ENCODE measurements around the gene PLCD4.

The PLCD4 gene

GRCh38 chr2:218607436-218608115 lies at the start of gene PLCD4:
Gene PLCD4 (plus strand): TSS chr2:218607899. CDS start chr2:218615740, 7,841 bp downstream.
- FAIRE-seq (no peak), DNase-seq (ENCODE audit: low spot score) (no peak)

GRCh38 chr2:218557941-218558340 lies 49.8 kb upstream of the PLCD4 start:
- FAIRE-seq = no peak

GRCh38 chr2:218558986-218559385 lies 48.7 kb upstream of the PLCD4 start:
- FAIRE-seq (no peak), DNase-seq (ENCODE audit: low spot score) (no peak)

More at GRCh38 chr2:218557941-218558340, 49.8 kb upstream of the PLCD4 start:
- no peak for DNase-seq (ENCODE audit: low spot score)

GRCh38 chr2:218564056-218564455 lies 43.6 kb upstream of the PLCD4 start:
- DNase-seq (ENCODE audit: low spot score) (no peak), FAIRE-seq (no peak)

- FAIRE-seq (no peak), DNase-seq (ENCODE audit: low spot score) (no peak)
These were observed 41.4 kb upstream of the PLCD4 start for GRCh38 chr2:218566296-218566695.

GRCh38 chr2:218567797-218568189 lies 39.9 kb upstream of the PLCD4 start:
- DNase-seq (ENCODE audit: low spot score) = no peak
- no peak for FAIRE-seq

GRCh38 chr2:218568190-218569037 lies 39.3 kb upstream of the PLCD4 start, which contains the start of the genes CNOT9 and USP37:
Gene CNOT9 (plus strand): TSS chr2:218568839. CDS start chr2:218568955, 116 bp downstream.
Gene USP37 (minus strand): TSS chr2:218568351. CDS start chr2:218558653, 9,698 bp downstream.
- FAIRE-seq (peak; percentile 76), DNase-seq (ENCODE audit: low spot score) (peak; percentile 98)

GRCh38 chr2:218569038-218569431 lies 38.7 kb upstream of the PLCD4 start:
- DNase-seq (ENCODE audit: low spot score) (peak; percentile 38), FAIRE-seq (no peak)

- no peak for FAIRE-seq
- no peak for DNase-seq (ENCODE audit: low spot score)
These were observed 37.8 kb upstream of the PLCD4 start for GRCh38 chr2:218569661-218570500.

GRCh38 chr2:218570850-218571249 lies 36.8 kb upstream of the PLCD4 start:
- FAIRE-seq (no peak), DNase-seq (ENCODE audit: low spot score) (no peak)

GRCh38 chr2:218576854-218577253 lies 30.8 kb upstream of the PLCD4 start:
- FAIRE-seq (no peak), DNase-seq (ENCODE audit: low spot score) (no peak)

- DNase-seq (ENCODE audit: low spot score) (no peak), FAIRE-seq (no peak)
These were observed 30.0 kb upstream of the PLCD4 start for GRCh38 chr2:218577482-218578220.

- FAIRE-seq = no peak
These were observed 29.3 kb upstream of the PLCD4 start for GRCh38 chr2:218578272-218578877.

GRCh38 chr2:218582076-218582475 lies 25.6 kb upstream of the PLCD4 start:
- DNase-seq (ENCODE audit: low spot score) (no peak), FAIRE-seq (no peak)

More at GRCh38 chr2:218578272-218578877, 29.3 kb upstream of the PLCD4 start:
- no peak for DNase-seq (ENCODE audit: low spot score)

GRCh38 chr2:218583983-218584850 lies 23.5 kb upstream of the PLCD4 start:
- DNase-seq (ENCODE audit: low spot score) = no peak
- FAIRE-seq = no peak

- no peak for DNase-seq (ENCODE audit: low spot score)
These were observed 22.2 kb upstream of the PLCD4 start for GRCh38 chr2:218585541-218585940.

GRCh38 chr2:218605432-218605831 lies 2.3 kb upstream of the PLCD4 start:
- FAIRE-seq (no peak), DNase-seq (ENCODE audit: low spot score) (no peak)

More at GRCh38 chr2:218585541-218585940, 22.2 kb upstream of the PLCD4 start:
- no peak for FAIRE-seq

GRCh38 chr2:218615868-218616315 lies 8.2 kb downstream of the PLCD4 start:
- FAIRE-seq (no peak), DNase-seq (ENCODE audit: low spot score) (no peak)

Data from urothelium cell line (cell line).